ENCODE measurements around the gene KCTD17.
"Not testable (repeated sequence)": the region's sequence is repeated elsewhere in the genome, so short reads cannot be mapped to it uniquely, and the experiment has no call there.

KCTD17 gene

GRCh38 chr22:37061611-37062375, 10.3 kb downstream of the KCTD17 start:
- DNase-seq (ENCODE audit: low spot score) = no peak

DNA sequence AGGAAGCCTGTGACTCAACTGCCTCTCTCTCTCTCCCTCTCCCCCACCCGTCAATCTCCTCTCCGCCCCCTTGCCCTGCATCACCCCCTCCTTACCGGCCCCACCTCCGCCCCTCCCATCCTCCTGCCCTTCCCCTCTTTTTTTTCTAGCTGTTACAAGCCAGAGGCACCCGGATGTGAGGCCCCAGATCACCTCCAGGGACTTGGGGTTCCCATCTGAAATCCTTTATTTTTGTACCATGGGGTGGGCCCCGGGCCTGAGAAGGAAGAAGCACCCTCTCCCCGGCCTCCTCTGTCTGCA, 10.8 kb downstream of the KCTD17 start:
- DNase-seq (ENCODE audit: low spot score) = no peak

DNA sequence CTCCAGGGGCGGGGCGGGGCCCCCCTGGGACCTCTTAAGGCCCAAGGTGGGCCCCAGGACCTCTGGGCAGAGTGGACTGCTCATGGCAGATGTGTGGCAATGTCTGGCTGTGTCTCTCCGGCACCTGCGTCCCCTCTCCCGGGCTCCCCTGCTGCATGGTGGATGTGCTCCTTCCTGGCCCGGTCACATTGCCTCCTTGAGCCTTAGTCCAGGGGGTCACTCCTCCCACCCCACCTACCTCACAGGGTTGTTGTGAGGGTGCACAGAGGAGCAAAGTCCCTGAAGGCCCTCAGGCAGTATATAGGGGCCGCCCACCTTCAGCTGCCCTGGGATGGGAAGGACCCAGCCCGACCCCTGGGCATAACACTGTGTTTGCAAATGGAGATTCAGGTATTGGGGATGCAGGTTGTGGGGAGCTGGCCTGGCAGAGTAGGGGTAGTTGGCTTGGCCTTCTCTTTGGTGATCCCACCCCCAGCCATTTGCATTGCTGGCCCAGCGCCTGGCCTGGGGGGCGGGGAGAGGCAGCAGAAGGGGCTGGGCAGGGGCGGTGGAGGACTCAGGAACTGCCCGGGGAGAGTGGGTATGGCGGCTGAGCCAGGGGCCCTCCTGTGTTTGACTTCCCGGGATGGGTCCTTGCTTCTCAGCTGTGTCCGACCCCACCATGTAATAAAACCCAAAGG, 11.3 kb downstream of the KCTD17 start:
- DNase-seq (ENCODE audit: low spot score) = no peak

DNA sequence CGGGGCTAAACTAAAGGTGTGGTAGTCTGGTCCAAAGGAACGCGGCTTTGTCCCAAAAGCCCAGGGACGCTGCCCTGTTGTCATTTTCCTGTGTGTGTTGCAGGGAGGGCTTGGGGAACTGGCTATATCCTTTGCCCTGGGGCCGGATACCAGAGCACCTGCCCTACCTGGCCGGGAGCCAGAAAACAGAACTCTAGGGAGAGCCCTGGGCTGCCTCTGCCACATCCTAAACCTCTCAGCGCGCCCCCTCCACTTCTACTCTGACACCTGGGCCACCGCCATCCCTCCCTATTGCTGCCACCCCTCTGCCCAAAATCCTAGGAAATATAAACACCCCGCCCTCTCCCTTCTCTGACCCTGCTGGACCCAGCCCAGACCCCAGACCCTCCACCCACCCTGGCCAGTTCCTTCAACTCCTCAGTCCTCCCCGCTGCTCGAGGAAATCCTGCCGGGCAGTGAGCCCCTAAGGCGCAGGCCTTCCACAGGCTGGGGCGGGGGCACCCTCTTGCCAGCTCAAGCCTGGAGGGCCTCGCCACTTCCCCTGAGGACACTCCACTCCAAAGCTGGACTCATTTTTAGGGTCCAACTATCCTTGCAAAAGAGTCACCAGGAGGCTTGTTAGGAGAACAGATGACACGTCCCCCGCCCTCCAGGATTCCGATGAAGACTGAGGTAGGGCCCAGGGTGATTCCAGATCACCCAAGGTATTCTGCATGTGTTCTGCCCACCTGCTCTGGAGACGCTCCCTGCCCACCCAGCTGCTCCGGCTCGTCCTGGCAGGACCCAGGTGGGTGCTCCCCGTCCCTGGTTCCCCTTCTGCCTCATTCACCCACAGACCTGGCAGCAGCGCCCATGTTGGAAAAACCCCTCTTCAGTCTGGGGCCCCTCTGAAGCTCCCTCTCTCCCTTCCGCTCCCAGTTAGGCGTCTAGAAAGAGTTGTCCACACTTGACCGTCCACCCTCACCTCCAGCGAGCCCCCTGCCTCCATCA, 12.2 kb downstream of the KCTD17 start:
- no peak for DNase-seq (ENCODE audit: low spot score)

DNA sequence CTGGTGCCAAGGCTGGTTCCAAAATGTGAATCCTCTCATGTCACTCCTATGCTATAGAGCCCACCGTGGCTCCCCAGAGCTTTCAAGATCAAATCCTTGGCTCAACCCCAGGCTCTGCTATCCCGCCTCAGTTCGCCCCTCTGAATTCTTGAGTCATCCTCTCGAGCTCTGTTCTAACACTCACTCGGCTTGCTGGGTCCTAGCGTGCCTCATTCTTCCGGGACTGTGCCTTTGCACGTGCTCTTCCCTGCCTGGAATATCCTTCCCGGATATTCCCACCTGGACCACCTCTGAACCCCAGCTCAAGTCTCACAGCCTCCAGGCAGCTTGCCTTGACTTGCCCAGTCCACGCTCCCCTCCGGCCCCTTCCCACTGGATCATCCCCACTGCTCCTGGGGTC, 13.0 kb downstream of the KCTD17 start:
- DNase-seq (ENCODE audit: low spot score) = no peak

GRCh38 chr22:37065180-37065579, 13.6 kb downstream of the KCTD17 start:
- no peak for DNase-seq (ENCODE audit: low spot score)

DNA sequence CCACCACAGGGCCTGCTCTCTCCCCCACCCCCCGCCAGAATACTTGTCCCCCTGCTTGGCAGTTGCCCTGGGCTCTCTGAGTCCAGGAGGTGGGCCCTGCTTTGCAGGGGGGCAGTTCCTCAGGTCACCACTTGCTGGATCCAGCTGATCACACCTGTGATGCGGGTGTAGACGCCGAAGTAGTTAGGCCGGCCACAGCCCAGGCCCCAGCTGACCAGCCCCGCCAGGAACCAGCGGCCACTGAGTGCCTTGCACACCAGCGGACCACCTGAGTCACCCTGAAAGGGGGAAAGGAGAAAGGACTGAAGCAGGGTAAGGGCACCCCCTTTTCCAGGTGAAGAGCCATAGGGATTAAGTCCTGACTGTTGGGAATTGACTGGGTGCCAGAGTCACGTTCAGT, 14.4 kb downstream of the KCTD17 start:
- DNase-seq (ENCODE audit: low spot score) = no peak

DNA sequence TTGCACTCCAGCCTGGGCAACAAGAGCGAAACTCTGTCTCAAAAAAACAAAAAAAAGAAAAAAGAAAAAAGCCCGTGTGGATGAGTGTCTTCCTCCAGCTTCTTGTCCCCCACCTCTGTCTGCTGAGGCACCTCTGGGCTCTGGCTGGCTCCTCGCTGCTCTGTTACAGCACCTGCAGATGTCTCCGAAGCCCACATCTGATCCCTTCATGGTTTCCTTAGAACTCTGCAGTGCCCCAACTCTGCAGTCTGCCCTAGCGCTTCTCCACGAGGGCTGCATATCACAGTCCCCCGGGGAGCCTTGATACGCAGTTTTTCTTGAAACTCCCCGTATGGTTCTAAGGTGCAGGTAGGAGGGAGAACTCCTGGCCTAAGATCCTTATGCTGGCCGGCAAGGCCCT, 15.9 kb downstream of the KCTD17 start:
- DNase-seq (ENCODE audit: low spot score) = no peak

GRCh38 chr22:37068859-37069258, 17.3 kb downstream of the KCTD17 start:
- no peak for DNase-seq (ENCODE audit: low spot score)

- DNase-seq (ENCODE audit: low spot score) = no peak
Observed at GRCh38 chr22:37069319-37069718, 17.8 kb downstream of the KCTD17 start.

DNA sequence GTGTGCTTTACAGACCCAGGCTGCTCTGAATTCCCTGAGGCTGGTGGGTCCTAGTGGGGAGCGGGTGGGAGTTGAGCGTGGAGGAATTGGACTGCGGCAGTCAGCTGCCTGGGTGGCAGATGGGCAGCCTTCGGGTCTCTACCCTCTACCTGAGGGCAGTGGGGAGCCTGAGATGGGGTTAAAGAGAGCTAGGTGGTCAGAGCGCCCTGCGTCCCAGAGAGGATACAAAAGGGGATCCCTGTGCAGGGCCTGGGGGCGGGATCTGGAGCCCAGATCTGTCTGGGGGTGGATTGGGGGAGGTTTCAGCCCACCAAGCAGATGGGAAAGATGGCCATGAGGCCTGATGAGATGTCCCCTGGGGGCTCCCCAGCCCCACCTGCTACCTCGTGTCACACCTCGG, 18.2 kb downstream of the KCTD17 start:
- DNase-seq (ENCODE audit: low spot score) = no peak

GRCh38 chr22:37070334-37070733, 18.8 kb downstream of the KCTD17 start:
- DNase-seq (ENCODE audit: low spot score) = no peak

GRCh38 chr22:37070744-37071143, 19.2 kb downstream of the KCTD17 start:
- DNase-seq (ENCODE audit: low spot score) = no peak

DNA sequence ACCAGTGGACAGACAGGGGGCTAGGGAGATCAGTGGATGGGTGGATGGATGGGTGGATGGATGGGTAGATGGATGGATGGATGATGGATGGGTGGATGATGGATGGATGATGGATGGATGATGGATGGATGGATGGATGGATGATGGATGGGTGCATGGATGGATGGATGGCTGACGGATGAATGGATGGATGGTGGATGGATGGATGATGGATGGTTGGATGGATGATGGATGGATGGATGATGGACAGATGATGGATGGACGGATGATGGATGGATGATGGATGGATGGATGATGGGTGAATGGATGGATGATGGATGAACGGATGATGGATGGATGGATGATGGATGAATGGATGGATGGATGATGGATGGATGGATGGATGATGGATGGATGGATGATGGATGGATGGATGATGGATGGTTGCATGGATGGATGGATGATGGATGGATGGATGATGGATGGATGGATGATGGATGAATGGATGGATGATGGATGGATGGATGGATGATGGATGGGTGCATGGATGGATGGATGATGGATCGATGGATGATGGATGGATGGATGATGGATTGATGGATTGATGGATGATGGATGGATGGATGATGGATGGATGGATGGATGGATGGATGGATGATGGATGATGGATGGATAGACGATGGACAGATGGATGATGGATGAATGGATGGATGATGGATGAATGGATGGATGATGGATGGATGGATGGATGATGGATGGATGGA, 20.5 kb downstream of the KCTD17 start:
- DNase-seq (ENCODE audit: low spot score) = not testable (repeated sequence)

- DNase-seq (ENCODE audit: low spot score) = no peak
Observed at GRCh38 chr22:37072673-37073072, 21.1 kb downstream of the KCTD17 start.

- no peak for DNase-seq (ENCODE audit: low spot score)
Observed at GRCh38 chr22:37074537-37074936, 23.0 kb downstream of the KCTD17 start.

DNA sequence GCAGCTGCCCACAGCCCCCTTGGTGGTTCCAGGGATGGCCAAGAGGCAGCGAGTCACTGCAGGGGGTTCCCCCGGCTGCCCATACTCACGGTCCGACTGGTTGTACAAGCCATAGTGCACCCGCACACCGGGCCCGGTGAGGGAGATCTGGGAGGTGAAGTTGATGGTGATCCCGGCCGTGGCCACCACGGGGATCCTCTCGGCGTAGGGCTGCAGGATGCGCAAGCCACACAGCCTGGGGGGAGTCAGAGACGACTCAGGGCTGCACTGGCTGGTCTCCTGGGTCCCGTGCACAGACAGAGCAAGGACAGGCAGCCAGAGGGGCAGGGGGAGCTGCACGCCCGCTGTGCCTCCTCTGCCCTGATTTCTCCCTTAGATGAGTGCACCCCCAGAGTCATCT, 23.5 kb downstream of the KCTD17 start:
- no peak for DNase-seq (ENCODE audit: low spot score)

GRCh38 chr22:37075822-37076433, 24.4 kb downstream of the KCTD17 start:
- DNase-seq (ENCODE audit: low spot score) = no peak

GRCh38 chr22:37077802-37078448, 26.4 kb downstream of the KCTD17 start:
- DNase-seq (ENCODE audit: low spot score) = peak; percentile 96

DNA sequence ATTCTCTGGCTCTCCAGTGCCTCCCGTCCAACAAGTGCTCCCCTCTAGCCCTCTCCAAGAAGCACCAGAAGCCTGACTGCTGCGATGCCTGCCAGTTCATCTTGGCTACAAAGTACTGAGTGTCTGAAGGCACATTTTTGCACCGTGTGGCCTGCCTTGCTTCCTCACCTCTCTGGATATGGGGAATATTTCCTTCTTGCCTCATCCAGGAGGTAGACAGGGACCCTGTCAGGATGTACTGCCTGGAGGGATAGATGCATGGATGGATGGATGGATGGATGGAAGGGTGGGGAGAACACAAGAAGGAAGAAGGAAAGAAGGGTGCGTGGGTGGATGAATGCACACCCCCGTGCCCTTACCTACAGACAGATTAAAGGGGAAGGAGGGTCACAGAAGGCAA, 27.6 kb downstream of the KCTD17 start:
- no peak for DNase-seq (ENCODE audit: low spot score)

DNA sequence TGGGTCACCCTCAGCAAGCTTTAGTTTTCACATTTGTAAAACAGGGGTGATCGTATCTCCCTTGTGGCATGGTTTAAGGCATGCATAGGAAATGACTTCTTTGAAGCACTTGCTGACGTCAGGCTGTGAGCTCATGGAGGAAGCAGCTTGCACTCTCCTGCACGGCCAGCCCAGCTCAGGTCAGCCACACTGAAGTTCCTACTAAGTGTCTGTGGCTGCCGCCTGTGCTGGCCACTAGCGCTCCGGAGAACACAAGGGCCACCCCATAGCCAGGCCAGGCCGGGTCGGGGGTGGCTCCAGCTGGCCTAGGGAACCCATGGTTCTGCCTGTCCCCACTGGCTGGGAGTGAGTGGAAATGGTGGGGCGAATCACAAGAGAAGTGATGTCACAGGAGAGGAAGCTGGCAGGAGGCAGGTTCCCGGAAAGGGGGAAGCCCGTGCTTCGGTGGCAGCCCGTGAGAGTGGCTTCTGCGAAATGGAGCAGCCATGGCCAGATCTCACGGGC, 28.2 kb downstream of the KCTD17 start:
- no peak for DNase-seq (ENCODE audit: low spot score)
